ENCODE results near the gene ZNF362. TPM values are rescaled to one million over a fixed set of nuclear protein-coding genes. Genes with fewer than 3 reads are reported as not detected.

ZNF362 gene
- total and polyA plus RNA-seq, 5 donors from 2014 or later: 12.2 to 21.7 (median 15.2) TPM

DNA sequence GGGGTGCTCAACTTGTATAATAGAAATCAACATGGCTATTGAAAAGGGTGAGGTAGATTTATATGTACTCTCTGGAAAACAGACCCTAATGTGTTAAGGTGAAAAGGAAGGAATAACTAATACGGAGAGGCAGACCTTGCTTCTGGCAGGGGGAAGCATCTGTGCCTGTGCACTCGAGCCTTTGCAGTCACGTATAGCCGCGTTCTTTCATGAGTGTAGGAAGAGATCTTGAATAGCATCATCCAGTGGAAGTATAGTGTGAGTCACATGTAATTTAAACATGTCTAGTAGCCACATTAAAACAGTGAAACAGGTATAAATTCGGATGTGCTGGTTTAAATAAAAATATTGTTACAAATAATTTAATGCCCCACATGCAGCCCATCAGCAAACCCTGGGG lies 61.7 kb downstream of the ZNF362 start:
- ATAC-seq (ENCODE audit: low read depth in 2 of 2) (no peak), DNase-seq (no peak)
- H3K4me3 Mint-ChIP-seq: no peak overlapping the region
- H3K27me3 Mint-ChIP-seq: peaks cover 9% of the 10 kb centered on the region
- H3K36me3 Mint-ChIP-seq: peaks cover 2% of the 10 kb centered on the region
- no peaks in the 10 kb centered on the region for H3K4me1 ChIP-seq (ENCODE audit: control insufficient read depth, insufficient read depth, low read length, poor library complexity, severe bottlenecking)
- H3K27ac Mint-ChIP-seq: no peak overlapping the region
- H3K9me3 ChIP-seq (ENCODE audit: control insufficient read depth in 2 of 2, low read length in 2 of 2): no peaks in the 10 kb centered on the region
- H3K9me3 Mint-ChIP-seq: peaks cover 0 to 1% (median 0%) of the 10 kb centered on the region in 7 donors
- no peaks in the 10 kb centered on the region for H3K27me3 ChIP-seq (ENCODE audit: control insufficient read depth, insufficient read depth, low read length)
- H3K27ac ChIP-seq (ENCODE audit: insufficient read depth, low read length, poor library complexity, severe bottlenecking): no peak overlapping the region
- no peaks in the 10 kb centered on the region for H3K36me3 ChIP-seq (ENCODE audit: control insufficient read depth, insufficient read depth, low read length)
- no peak overlapping the region for H3K4me3 ChIP-seq (ENCODE audit: low read depth, low read length)
- no peaks in the 10 kb centered on the region for H3K4me1 Mint-ChIP-seq

DNA sequence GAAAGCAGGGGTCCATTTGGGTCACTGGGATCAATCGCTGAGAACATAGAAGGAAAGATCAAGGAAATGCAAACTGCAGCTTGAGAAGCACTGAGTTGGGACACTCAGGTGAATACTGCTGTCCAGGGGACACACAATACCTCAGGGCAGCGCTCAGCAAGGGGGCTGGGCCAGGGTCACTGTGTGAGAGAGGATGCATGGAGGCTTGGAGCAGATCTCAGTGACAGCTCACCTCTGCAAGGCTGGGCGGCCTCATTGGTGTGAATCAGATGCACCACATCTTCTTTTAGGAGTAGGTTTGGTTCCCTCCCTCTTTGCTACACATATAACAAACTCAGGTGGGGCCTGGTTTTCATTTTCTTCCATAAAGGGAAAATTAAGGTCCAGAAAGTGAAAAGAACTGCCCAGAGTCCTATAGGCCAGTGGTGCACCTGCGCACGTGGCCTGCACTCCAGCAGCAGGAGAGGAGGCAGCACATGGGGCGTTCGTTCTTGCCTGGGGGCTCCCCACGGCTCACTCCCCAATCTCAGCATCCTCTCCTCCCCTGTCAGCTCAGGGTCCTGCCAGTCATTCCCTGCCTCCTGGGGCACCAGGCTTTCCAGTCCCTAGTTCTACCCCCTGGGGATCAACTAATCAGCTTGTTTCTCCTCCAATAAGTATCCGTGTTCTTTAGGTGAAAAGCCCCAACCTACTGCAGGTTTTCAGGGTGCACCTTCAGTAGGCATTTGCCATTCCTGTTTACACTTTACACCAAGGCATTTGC lies 63.1 kb downstream of the ZNF362 start:
- Histone ChIP-seq H3K4me3 (ENCODE audit: low read depth, low read length) (no peak overlapping the region), H3K4me1 (ENCODE audit: control insufficient read depth, insufficient read depth, low read length, poor library complexity, severe bottlenecking) (no peaks in the 10 kb centered on the region), H3K9me3 (ENCODE audit: control insufficient read depth in 2 of 2, low read length in 2 of 2) (no peaks in the 10 kb centered on the region), H3K27me3 (ENCODE audit: control insufficient read depth, insufficient read depth, low read length) (no peaks in the 10 kb centered on the region), H3K27ac (ENCODE audit: insufficient read depth, low read length, poor library complexity, severe bottlenecking) (no peak overlapping the region), H3K36me3 (ENCODE audit: control insufficient read depth, insufficient read depth, low read length) (peaks cover 9% of the 10 kb centered on the region)
- Mint-ChIP-seq H3K4me1 (no peaks in the 10 kb centered on the region), H3K36me3 (peaks cover 8% of the 10 kb centered on the region), H3K9me3 (peaks cover 0 to 1% (median 0%) of the 10 kb centered on the region in 7 donors), H3K4me3 (no peak overlapping the region), H3K27ac (no peak overlapping the region), H3K27me3 (peaks cover 5% of the 10 kb centered on the region)
- no peak for DNase-seq
- no peak for ATAC-seq (ENCODE audit: low read depth in 2 of 2)

DNA sequence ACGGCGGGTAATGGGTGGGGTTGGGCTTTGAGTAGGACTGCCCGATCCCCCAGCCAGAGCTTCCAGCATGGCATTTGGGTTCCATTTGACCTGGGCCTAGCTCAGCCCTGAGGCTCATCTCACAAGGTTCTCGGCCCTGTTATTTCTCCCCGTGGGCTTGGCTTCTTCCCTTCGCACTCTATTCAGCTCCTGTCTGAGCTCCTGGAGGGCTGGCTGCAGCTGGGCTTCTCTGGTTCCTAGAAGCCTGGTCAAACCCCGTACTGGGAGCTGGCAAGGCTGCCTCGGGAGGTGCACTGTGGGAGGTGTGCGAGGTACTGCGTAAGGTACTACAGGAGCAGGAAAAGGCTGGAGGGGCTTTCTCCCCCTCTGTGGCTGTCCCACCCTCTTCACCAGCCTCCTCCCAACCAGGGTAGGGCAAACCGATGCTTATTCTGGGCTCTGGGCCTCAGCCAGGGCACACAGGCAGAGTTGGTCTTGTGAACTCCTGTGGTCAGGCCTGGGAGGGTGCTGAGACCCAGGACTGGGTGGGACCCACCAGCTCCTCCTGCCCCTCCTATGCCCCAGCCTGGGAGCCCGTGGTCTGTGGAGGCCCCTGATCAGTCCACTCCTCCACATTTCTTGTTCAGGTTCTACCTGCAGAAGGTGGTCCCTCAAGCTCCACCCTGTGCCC lies 63.8 kb downstream of the ZNF362 start:
- peaks cover 12% of the 10 kb centered on the region for H3K36me3 Mint-ChIP-seq
- peak overlapping the region in 1 of 3 donors; percentile 46 for H3K27ac Mint-ChIP-seq
- Histone ChIP-seq H3K27ac (ENCODE audit: insufficient read depth, low read length, poor library complexity, severe bottlenecking) (no peak overlapping the region), H3K27me3 (ENCODE audit: control insufficient read depth, insufficient read depth, low read length) (no peaks in the 10 kb centered on the region), H3K4me3 (ENCODE audit: low read depth, low read length) (no peak overlapping the region), H3K9me3 (ENCODE audit: control insufficient read depth in 2 of 2, low read length in 2 of 2) (no peaks in the 10 kb centered on the region), H3K36me3 (ENCODE audit: control insufficient read depth, insufficient read depth, low read length) (peaks cover 16% of the 10 kb centered on the region), H3K4me1 (ENCODE audit: control insufficient read depth, insufficient read depth, low read length, poor library complexity, severe bottlenecking) (no peaks in the 10 kb centered on the region)
- peaks cover 0 to 1% (median 0%) of the 10 kb centered on the region in 7 donors for H3K9me3 Mint-ChIP-seq
- DNase-seq (no peak), ATAC-seq (ENCODE audit: low read depth in 2 of 2) (no peak)
- H3K4me3 Mint-ChIP-seq: no peak overlapping the region
- H3K27me3 Mint-ChIP-seq: no peaks in the 10 kb centered on the region
- no peaks in the 10 kb centered on the region for H3K4me1 Mint-ChIP-seq

DNA sequence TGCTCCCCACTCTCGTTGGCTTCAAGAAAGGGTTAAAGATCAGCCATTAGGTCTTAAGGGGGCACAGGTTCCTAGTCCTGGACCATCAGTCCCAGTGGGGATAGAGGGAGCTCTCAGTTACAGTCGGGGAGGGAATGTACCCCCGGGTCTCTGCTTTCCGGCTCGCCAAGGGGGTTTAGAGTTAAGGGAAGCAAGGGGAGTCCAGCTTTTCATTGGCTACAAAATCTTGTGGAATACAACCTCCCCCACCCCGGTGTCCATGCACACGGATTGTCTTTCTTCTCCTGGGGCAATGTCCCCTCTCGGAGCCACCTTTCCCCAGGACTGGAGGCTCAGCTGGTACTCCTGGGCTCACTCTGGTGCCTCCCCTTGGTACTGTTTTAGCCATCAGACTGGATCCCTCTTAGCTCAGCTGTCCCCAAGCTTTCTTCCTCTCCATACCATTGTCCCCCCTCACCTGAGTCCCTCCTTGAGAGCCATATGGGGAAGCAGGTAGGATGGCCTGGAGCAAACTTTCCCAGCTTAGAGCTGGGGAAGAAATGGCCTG lies 64.4 kb downstream of the ZNF362 start, which contains the start of gene A3GALT2:
TSS of gene A3GALT2 (minus strand) at position 480 of the 547 bp plus-strand sequence. CDS start at position 480, 0 bp downstream.
- H3K4me1 Mint-ChIP-seq: no peaks in the 10 kb centered on the region
- Histone ChIP-seq H3K36me3 (ENCODE audit: control insufficient read depth, insufficient read depth, low read length) (peaks cover 22% of the 10 kb centered on the region), H3K4me1 (ENCODE audit: control insufficient read depth, insufficient read depth, low read length, poor library complexity, severe bottlenecking) (no peaks in the 10 kb centered on the region), H3K4me3 (ENCODE audit: low read depth, low read length) (no peak within 1 kb of the TSS), H3K27ac (ENCODE audit: insufficient read depth, low read length, poor library complexity, severe bottlenecking) (no peak within 1 kb of the TSS), H3K27me3 (ENCODE audit: control insufficient read depth, insufficient read depth, low read length) (no peaks in the 10 kb centered on the region), H3K9me3 (ENCODE audit: control insufficient read depth in 2 of 2, low read length in 2 of 2) (no peaks in the 10 kb centered on the region)
- peaks cover 17% of the 10 kb centered on the region for H3K36me3 Mint-ChIP-seq
- H3K27me3 Mint-ChIP-seq: no peaks in the 10 kb centered on the region
- peaks cover 0 to 1% (median 0%) of the 10 kb centered on the region in 7 donors for H3K9me3 Mint-ChIP-seq
- DNase-seq (no peak), ATAC-seq (ENCODE audit: low read depth in 2 of 2) (no peak)
- H3K27ac Mint-ChIP-seq: peak within 1 kb of the TSS in 2 of 3 donors; percentile 41 to 46
- no peak within 1 kb of the TSS for H3K4me3 Mint-ChIP-seq

DNA sequence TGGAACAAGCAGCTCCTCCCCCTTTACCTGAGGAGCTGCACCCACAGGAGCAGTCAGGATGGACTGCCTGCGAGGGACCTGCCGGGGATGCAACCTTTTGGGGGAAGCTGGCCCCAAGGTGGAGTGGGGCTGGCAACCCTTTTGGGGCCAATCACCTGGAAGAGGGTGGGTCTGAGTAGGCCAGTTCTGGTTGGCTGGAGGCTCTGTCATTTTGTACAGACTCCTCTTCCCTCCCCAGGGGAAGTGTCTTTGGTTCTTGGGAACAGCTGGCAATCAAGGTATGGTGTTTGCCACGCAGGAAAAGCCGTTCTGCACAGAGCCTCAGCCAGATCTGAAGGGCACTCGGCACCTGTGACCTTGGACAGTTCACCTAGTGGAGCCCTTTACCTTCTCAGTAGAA lies 64.9 kb downstream of the ZNF362 start:
- ATAC-seq (ENCODE audit: low read depth in 2 of 2): no peak
- Mint-ChIP-seq H3K4me3 (no peak overlapping the region), H3K9me3 (peaks cover 0 to 1% (median 0%) of the 10 kb centered on the region in 7 donors), H3K4me1 (no peaks in the 10 kb centered on the region), H3K27ac (peak overlapping the region in 1 of 3 donors; percentile 41), H3K36me3 (peaks cover 22% of the 10 kb centered on the region), H3K27me3 (no peaks in the 10 kb centered on the region)
- Histone ChIP-seq H3K36me3 (ENCODE audit: control insufficient read depth, insufficient read depth, low read length) (peaks cover 27% of the 10 kb centered on the region), H3K27ac (ENCODE audit: insufficient read depth, low read length, poor library complexity, severe bottlenecking) (no peak overlapping the region), H3K27me3 (ENCODE audit: control insufficient read depth, insufficient read depth, low read length) (no peaks in the 10 kb centered on the region), H3K9me3 (ENCODE audit: control insufficient read depth in 2 of 2, low read length in 2 of 2) (no peaks in the 10 kb centered on the region), H3K4me3 (ENCODE audit: low read depth, low read length) (no peak overlapping the region), H3K4me1 (ENCODE audit: control insufficient read depth, insufficient read depth, low read length, poor library complexity, severe bottlenecking) (no peaks in the 10 kb centered on the region)
- DNase-seq: no peak

DNA sequence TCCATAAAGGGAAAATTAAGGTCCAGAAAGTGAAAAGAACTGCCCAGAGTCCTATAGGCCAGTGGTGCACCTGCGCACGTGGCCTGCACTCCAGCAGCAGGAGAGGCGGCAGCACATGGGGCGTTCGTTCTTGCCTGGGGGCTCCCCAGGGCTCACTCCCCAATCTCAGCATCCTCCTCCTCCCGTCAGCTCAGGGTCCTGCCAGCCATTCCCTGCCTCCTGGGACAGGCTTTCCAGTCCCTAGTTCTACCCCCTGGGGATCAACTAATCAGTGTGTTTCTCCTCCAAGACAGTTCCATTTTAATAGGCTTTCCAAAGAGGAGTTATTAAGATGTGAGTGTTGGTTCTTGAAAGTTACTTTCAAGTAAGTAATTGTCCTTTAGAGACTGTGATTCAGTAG lies 65.8 kb downstream of the ZNF362 start:
- ATAC-seq (ENCODE audit: low read depth in 2 of 2) (no peak), DNase-seq (no peak)
- H3K36me3 ChIP-seq (ENCODE audit: control insufficient read depth, insufficient read depth, low read length): peaks cover 36% of the 10 kb centered on the region
- H3K4me1 ChIP-seq (ENCODE audit: control insufficient read depth, insufficient read depth, low read length, poor library complexity, severe bottlenecking): no peaks in the 10 kb centered on the region
- no peaks in the 10 kb centered on the region for H3K27me3 ChIP-seq (ENCODE audit: control insufficient read depth, insufficient read depth, low read length)
- Mint-ChIP-seq H3K4me1 (no peaks in the 10 kb centered on the region), H3K36me3 (peaks cover 23% of the 10 kb centered on the region), H3K27ac (no peak overlapping the region), H3K9me3 (peaks cover 0 to 1% (median 0%) of the 10 kb centered on the region in 7 donors), H3K27me3 (no peaks in the 10 kb centered on the region), H3K4me3 (no peak overlapping the region)
- H3K27ac ChIP-seq (ENCODE audit: insufficient read depth, low read length, poor library complexity, severe bottlenecking): no peak overlapping the region
- no peak overlapping the region for H3K4me3 ChIP-seq (ENCODE audit: low read depth, low read length)
- H3K9me3 ChIP-seq (ENCODE audit: control insufficient read depth in 2 of 2, low read length in 2 of 2): no peaks in the 10 kb centered on the region

DNA sequence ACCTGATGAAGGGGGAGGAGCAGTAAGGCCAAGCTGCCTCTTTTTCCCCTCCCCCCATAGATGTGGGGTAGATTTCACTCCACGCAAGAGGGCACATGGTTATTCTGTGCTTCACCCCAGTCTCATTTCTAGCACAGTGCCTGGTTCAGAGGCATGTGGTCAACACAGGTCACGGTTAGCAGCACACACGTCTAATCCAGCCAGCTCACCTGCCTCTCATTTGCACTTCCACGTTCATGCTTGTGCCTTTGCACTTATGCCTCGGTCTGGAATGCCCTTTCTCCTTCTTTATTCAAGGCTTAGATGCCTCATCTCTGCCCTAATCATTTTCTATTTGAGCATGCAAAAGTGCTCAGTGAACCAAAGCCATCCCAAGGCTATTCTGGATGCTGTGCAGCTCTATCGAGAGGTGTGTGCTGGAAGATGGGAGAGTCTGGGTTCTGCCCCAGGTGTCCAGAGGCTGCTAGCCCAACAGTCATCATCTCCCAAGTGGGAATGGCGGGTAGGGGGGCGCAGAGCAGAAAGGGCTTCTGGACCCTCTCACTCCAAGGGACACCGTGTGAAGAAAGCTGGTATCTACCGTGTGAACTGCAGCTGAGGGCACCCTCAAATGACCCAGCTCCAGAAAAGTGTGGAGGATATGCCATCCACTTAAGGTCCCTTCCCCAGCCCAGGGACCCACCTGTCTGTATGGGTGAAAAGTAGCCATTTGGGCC lies 66.7 kb downstream of the ZNF362 start:
- no peak overlapping the region for H3K4me3 Mint-ChIP-seq
- Histone ChIP-seq H3K27me3 (ENCODE audit: control insufficient read depth, insufficient read depth, low read length) (no peaks in the 10 kb centered on the region), H3K9me3 (ENCODE audit: control insufficient read depth in 2 of 2, low read length in 2 of 2) (no peaks in the 10 kb centered on the region), H3K4me3 (ENCODE audit: low read depth, low read length) (no peak overlapping the region), H3K4me1 (ENCODE audit: control insufficient read depth, insufficient read depth, low read length, poor library complexity, severe bottlenecking) (no peaks in the 10 kb centered on the region), H3K36me3 (ENCODE audit: control insufficient read depth, insufficient read depth, low read length) (peaks cover 45% of the 10 kb centered on the region), H3K27ac (ENCODE audit: insufficient read depth, low read length, poor library complexity, severe bottlenecking) (no peak overlapping the region)
- H3K27me3 Mint-ChIP-seq: no peaks in the 10 kb centered on the region
- H3K9me3 Mint-ChIP-seq: peaks cover 0 to 1% (median 0%) of the 10 kb centered on the region in 7 donors
- ATAC-seq (ENCODE audit: low read depth in 2 of 2) (no peak), DNase-seq (no peak)
- H3K4me1 Mint-ChIP-seq: no peaks in the 10 kb centered on the region
- no peak overlapping the region for H3K27ac Mint-ChIP-seq
- peaks cover 23% of the 10 kb centered on the region for H3K36me3 Mint-ChIP-seq

Data from CD4-positive, CD25-positive, alpha-beta regulatory T cell (primary cell).